GM12878 (cell line): ENCODE results near the gene SLC17A2. TPM values are rescaled to one million over a fixed set of nuclear protein-coding genes. Genes with fewer than 3 reads are reported as not detected.

ENCODE experiments used
- ATAC-seq: fragments of 200-7000 bp; cut with Tn5 transposase; 3 replicates; pipeline ENCODE4 v1.9.1; 2020; ENCODE audit warnings: mild to moderate bottlenecking, moderate library complexity
- Bru-seq: library from RNA; stranded (reverse); fragments of 400-500 nt; gene quantifications from one replicate; lab custom pipeline; 2021; lab: Mats Ljungman, UMichigan
- BruChase-seq, 2 experiments: library from RNA; stranded (reverse); fragments of 400-500 nt; gene quantifications; one replicate each; lab custom pipeline; 2021; lab: Mats Ljungman, UMichigan
- BruUV-seq: library from RNA; stranded (reverse); fragments of 400-500 nt; replicated peaks from 2 replicates; lab custom pipeline; 2021; lab: Mats Ljungman, UMichigan
- CTCF ChIA-PET: fragments of 300-600 bp; sonication (Branson Sonifier 250); formaldehyde crosslinking; extraction: SDS; loops from one replicate; lab custom pipeline; 2021; ENCODE audit warnings: inconsistent platforms; lab: Yijun Ruan, JAX
- POLR2A ChIA-PET: fragments of 350-600 bp; formaldehyde crosslinking; extraction: SDS; loops from one replicate; lab custom pipeline; 2021; ENCODE audit warnings: inconsistent platforms; lab: Charles Lee
- RAD21 ChIA-PET: fragments of 300-600 bp; sonication (Branson Sonifier 250); formaldehyde crosslinking; loops from one replicate; lab custom pipeline; 2023; ENCODE audit warnings: antibody characterized with exemption; ENCODE audit not compliant: unreplicated experiment; lab: Charles Lee
- SMC1A ChIA-PET: fragments of 300-600 bp; sonication (Branson Sonifier 250); formaldehyde crosslinking; loops from one replicate; lab custom pipeline; 2023; ENCODE audit not compliant: unreplicated experiment, uncharacterized antibody; lab: Charles Lee
- DNase-seq: peaks from one replicate; pipeline ENCODE4 v3.0.0-alpha.2; 2011; ENCODE audit warnings: low read depth, low spot score
- FAIRE-seq: peaks from 3 replicates; lab custom pipeline; 2011; peaks lifted over from hg19 to GRCh38; lab: Jason Lieb, UNC
- H2AFZ ChIP-seq: 2 replicates; pipeline ENCODE4 v1.6.0; 2011; ENCODE audit warnings: low read depth, low read length, control low read depth; ENCODE audit not compliant: control insufficient read depth
- H3K27ac ChIP-seq: 2 replicates; pipeline ENCODE4 v1.5.1; 2011; ENCODE audit warnings: control low read depth; ENCODE audit not compliant: control insufficient read depth, insufficient read depth
- H3K27me3 ChIP-seq, 2 experiments: replicated peaks in 1 of 2; 2 replicates each; pipeline versions ENCODE4 v1.6.0 to v1.6.1; 2011; ENCODE audit warnings: low read length in 1 of 2; ENCODE audit not compliant: control insufficient read depth in 2 of 2, insufficient read depth in 2 of 2
- H3K36me3 ChIP-seq, 2 experiments: 2 replicates each; pipeline ENCODE4 v1.5.1; 2011; ENCODE audit warnings: low read length in 1 of 2; ENCODE audit not compliant: control insufficient read depth in 2 of 2, insufficient read depth in 2 of 2
- H3K4me1 ChIP-seq: 2 replicates; pipeline ENCODE4 v1.6.1; 2011; ENCODE audit warnings: mild to moderate bottlenecking, low read length, moderate library complexity, mixed read lengths; ENCODE audit not compliant: control insufficient read depth, insufficient read depth
- H3K4me2 ChIP-seq: 2 replicates; pipeline ENCODE4 v1.6.0; 2011; ENCODE audit warnings: control low read depth; ENCODE audit not compliant: control insufficient read depth, insufficient read depth
- H3K4me3 ChIP-seq: fragments of 200-600 bp; sonication (generic); 2 replicates; pipeline ENCODE4 v1.5.1; 2016
- H3K79me2 ChIP-seq: 2 replicates; pipeline ENCODE4 v1.6.0; 2011; ENCODE audit warnings: low read length; ENCODE audit not compliant: control insufficient read depth, insufficient read depth
- H3K9ac ChIP-seq: 2 replicates; pipeline ENCODE4 v1.8.0; 2011; ENCODE audit warnings: low read length, control low read depth, mixed read lengths; ENCODE audit not compliant: control insufficient read depth, insufficient read depth
- H3K9me3 ChIP-seq: replicated peaks from 3 replicates; pipeline ENCODE4 v1.5.1; 2011; ENCODE audit warnings: mild to moderate bottlenecking, low read length; ENCODE audit not compliant: control insufficient read depth, insufficient read depth
- H4K20me1 ChIP-seq: 2 replicates; pipeline ENCODE4 v1.6.0; 2011; ENCODE audit not compliant: control insufficient read depth, insufficient read depth
- BACH1 ChIP-seq: fragments of 450-650 bp; IDR thresholded peaks from 2 replicates; pipeline ENCODE4 v1.6.1; 2017; ENCODE audit warnings: mild to moderate bottlenecking, borderline replicate concordance
- HCFC1 ChIP-seq: fragments of 150-350 bp; IDR thresholded peaks from 2 replicates; pipeline ENCODE4 v1.6.1; 2014; ENCODE audit warnings: low read length
- MYB ChIP-seq: fragments of 150-350 bp; IDR thresholded peaks from 2 replicates; pipeline ENCODE4 v1.6.1; 2014; ENCODE audit warnings: mild to moderate bottlenecking, low read depth, low read length, borderline replicate concordance
- RAD51 ChIP-seq: fragments of 450-650 bp; IDR thresholded peaks from 2 replicates; pipeline ENCODE4 v1.6.1; 2016; ENCODE audit warnings: moderate library complexity, mild to moderate bottlenecking, inconsistent platforms
- RCOR1 ChIP-seq: conservative IDR thresholded peaks from 2 replicates; pipeline ENCODE4 v1.6.1; 2012; ENCODE audit warnings: low read depth, low read length, improper control_type of control experiment
- TARDBP ChIP-seq: IDR thresholded peaks from 2 replicates; pipeline ENCODE4 v1.6.1; 2016; ENCODE audit warnings: borderline replicate concordance
- WGBS: methylation state at CpG from one replicate; pipeline ENCODE4 v1.1.6; 2016; ENCODE audit warnings: low lambda C conversion rate; ENCODE audit not compliant: insufficient replicate concordance, insufficient coverage; ENCODE audit errors: missing lambda C conversion rate; 5-methylcytosine and 5-hydroxymethylcytosine counted together
- in situ Hi-C: fragments of 300-500 bp; cut with MboI; formaldehyde crosslinking; loops from 9 replicates; pipeline ENCODE4 v1.14.3; 2018; ENCODE audit warnings: mixed read lengths
- intact Hi-C: fragments of 100-400 bp; cut with micrococcal nuclease; formaldehyde crosslinking; loops from one replicate; pipeline ENCODE4 v1.14.2; 2022; ENCODE audit not compliant: unreplicated experiment
- long read RNA-seq, 2 experiments: library from polyadenylated mRNA; unstranded; transcript quantifications; one replicate each; pipeline ENCODE4 v2.0.0, GENCODE V29; 2019 to 2020
- polyA minus RNA-seq, 3 experiments: library from RNA; depleted of rRNA, polyadenylated mRNA; stranded (reverse); fragments of >200 nt; gene quantifications; 2 replicates each; pipeline ENCODE4 v1.2.3, GENCODE V29; 2011
- polyA plus RNA-seq, 11 experiments: library from polyadenylated mRNA; depleted of rRNA in 4 of 11; unstranded in 6 of 11; stranded (reverse) in 5 of 11; fragments of >200 nt; fragmentation: Nextera tagmentation in 4 of 11; fragmentation: Illumina TruSeq in 1 of 11; extraction: Ambion mirVana in 4 of 11; extraction: Trizol in 1 of 11; gene quantifications; 1 replicate in 1 of 11; 2 replicates in 10 of 11; pipeline versions ENCODE4 v1.2.1 to v1.2.3, GENCODE V29; 2011 to 2016; ENCODE audit warnings: inconsistent platforms in 2 of 11, missing spikeins in 2 of 11, low read depth in 1 of 11
- total RNA-seq, 4 experiments: library from RNA; depleted of rRNA in 3 of 4; stranded (reverse); fragments of >200 nt in 3 of 4; fragmentation: Illumina TruSeq in 1 of 4; extraction: Trizol in 1 of 4; gene quantifications; 2 replicates each; pipeline versions ENCODE4 v1.2.1 to v1.2.3, GENCODE V29; 2013 to 2021
- TF ChIP-seq, protein P1 (sequence below): fragments of 450-650 bp; IDR thresholded peaks from 2 replicates; pipeline ENCODE4 v1.6.1; 2017; ENCODE audit warnings: mild to moderate bottlenecking, moderate library complexity
- TF ChIP-seq, protein P2 (sequence below): fragments of 450-650 bp; IDR thresholded peaks from 2 replicates; pipeline ENCODE4 v1.6.1; 2014; ENCODE audit warnings: mild to moderate bottlenecking
- TF ChIP-seq, protein P3 (sequence below): fragments of 450-650 bp; IDR thresholded peaks from 2 replicates; pipeline ENCODE4 v1.6.1; 2017; ENCODE audit warnings: mild to moderate bottlenecking, low read depth, inconsistent platforms; ENCODE audit not compliant: poor library complexity, severe bottlenecking

SLC17A2 gene, protein sequence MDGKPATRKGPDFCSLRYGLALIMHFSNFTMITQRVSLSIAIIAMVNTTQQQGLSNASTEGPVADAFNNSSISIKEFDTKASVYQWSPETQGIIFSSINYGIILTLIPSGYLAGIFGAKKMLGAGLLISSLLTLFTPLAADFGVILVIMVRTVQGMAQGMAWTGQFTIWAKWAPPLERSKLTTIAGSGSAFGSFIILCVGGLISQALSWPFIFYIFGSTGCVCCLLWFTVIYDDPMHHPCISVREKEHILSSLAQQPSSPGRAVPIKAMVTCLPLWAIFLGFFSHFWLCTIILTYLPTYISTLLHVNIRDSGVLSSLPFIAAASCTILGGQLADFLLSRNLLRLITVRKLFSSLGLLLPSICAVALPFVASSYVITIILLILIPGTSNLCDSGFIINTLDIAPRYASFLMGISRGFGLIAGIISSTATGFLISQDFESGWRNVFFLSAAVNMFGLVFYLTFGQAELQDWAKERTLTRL
- not detected in 2 replicates for total RNA-seq (2013; cell fraction: nucleolus; rRNA removed)
- total RNA-seq (2014; rRNA removed): not detected in 2 replicates
- not detected in 2 replicates for total RNA-seq (2014; rRNA removed; fragmentation: Illumina TruSeq; extraction: Trizol)
- not detected in 2 replicates for total RNA-seq (2021)
- not detected for polyA plus RNA-seq (2011; ENCODE audit: low read depth)
- polyA plus RNA-seq (2011; rRNA removed): not detected in 2 replicates
- not detected in 2 replicates for polyA plus RNA-seq (2011; cell fraction: cytosol; rRNA removed)
- polyA plus RNA-seq (2011; cell fraction: nucleus; rRNA removed): not detected in 2 replicates
- not detected in 2 replicates for polyA plus RNA-seq (2012)
- polyA plus RNA-seq (2014; fragmentation: Illumina TruSeq; extraction: Trizol): not detected in 2 replicates
- polyA plus RNA-seq (2014; fragmentation: Nextera tagmentation; extraction: Ambion mirVana): not detected
- polyA plus RNA-seq (2014; rRNA removed): not detected in 2 replicates
- not detected for polyA plus RNA-seq (2016; fragmentation: Nextera tagmentation; extraction: Ambion mirVana)
- polyA minus RNA-seq (2011; rRNA and poly(A)+ RNA removed): not detected in 2 replicates
- not detected in 2 replicates for polyA minus RNA-seq (2011; cell fraction: cytosol; rRNA and poly(A)+ RNA removed)
- not detected in 2 replicates for polyA minus RNA-seq (2011; cell fraction: nucleus; rRNA and poly(A)+ RNA removed)
- Bru-seq, nascent RNA: not detected
- percentile 6 among the genes with signal in this experiment for BruChase-seq, experiment 1, labeled RNA remaining after a 6-hour chase
- BruChase-seq, experiment 2, labeled RNA remaining after a 2-hour chase: percentile 11 among the genes with signal in this experiment
- long read RNA-seq, experiment 1: 0 reads
- long read RNA-seq, experiment 2, partial matches to known transcripts: 1 of 1 reads
- long read RNA-seq, experiment 2, other reads (novel, unspliced or antisense): 0 of 1 reads

DNA sequence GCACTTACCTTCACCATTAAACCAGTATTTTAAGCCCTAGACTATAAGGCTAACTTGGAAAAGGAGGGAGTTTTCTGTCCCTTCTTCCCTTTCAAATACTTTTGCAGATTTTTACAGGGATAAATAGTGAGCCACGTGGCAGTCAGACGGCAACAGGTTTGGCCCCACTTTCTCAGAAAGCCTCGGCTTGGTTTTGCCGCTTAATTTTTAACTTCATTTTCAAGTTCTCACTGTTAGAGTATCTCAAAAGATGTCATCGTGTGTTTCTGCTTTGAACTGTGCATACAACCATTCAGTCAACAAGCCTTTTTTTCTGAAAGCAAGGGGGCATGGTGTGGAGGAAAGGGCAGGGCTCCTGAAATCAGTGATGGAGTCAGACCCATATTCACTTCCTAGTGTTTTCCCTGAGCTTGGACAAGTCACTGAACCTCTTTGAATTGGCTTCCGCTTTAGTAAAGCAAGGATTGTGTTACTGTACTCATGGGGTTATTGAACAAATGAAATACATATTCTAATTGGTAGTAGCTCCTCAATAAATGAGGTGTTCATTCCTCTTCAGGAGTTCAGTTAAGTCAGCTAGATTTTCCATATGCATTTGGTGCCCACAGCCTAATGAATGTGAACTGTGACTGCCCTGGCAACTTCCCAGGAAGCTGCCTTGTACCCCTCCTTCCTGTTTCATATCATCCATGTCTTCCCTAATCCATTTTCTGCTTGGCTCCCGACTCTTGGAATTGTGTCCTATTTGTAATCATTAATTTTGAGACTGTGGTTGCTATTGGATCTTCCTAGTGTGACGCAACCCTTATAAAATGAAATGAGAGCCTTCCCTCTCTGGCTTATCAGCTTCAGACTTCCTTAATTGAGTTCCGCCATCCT is at the start of gene SLC17A2:
SLC17A2 (minus strand) TSS at position 160 of the 879 bp plus-strand sequence. CDS start 4,895 bp downstream, outside the sequence.
- in situ Hi-C loops (loop anchor here (25.0 kb wide), 1 partner anchor 668 kb away; no protein-coding TSS in a partner anchor), intact Hi-C loops (no loop called here)
- H3K9me3 ChIP-seq: no peaks in the 10 kb centered on the region
- ChIA-PET POLR2A (no interaction called here), CTCF (interaction anchor here (0.7 kb wide), 1 partner anchor 421 kb away, joined by 3 read pairs; no protein-coding TSS in a partner anchor), RAD21 (interaction anchor here (1.4 kb wide), 1 partner anchor 213 kb away, joined by 3 read pairs; no protein-coding TSS in a partner anchor), SMC1A (interaction anchor here (0.8 kb wide), 1 partner anchor 9 kb away, joined by 3 read pairs; no protein-coding TSS in a partner anchor)
- no peaks in the 10 kb centered on the region for H3K79me2 ChIP-seq
- no peak within 1 kb of the TSS for H2AFZ ChIP-seq
- no peak within 1 kb of the TSS for H3K27ac ChIP-seq
- H4K20me1 ChIP-seq: no peaks in the 10 kb centered on the region
- no peak within 1 kb of the TSS for H3K4me3 ChIP-seq
- no peaks in the 10 kb centered on the region; a peak in 1 of 4 replicates for H3K27me3 ChIP-seq
- WGBS: 60% methylated on average over 9 of the region's 9 CpGs
- no peaks in the 10 kb centered on the region for H3K36me3 ChIP-seq
- DNase-seq (no peak), ATAC-seq (no peak), FAIRE-seq (no peak)
- H3K4me1 ChIP-seq: no peaks in the 10 kb centered on the region
- BruUV-seq: no TSS peak
- H3K9ac ChIP-seq: no peak within 1 kb of the TSS
- H3K4me2 ChIP-seq: no peak within 1 kb of the TSS
- TF ChIP-seq, protein P1, sequence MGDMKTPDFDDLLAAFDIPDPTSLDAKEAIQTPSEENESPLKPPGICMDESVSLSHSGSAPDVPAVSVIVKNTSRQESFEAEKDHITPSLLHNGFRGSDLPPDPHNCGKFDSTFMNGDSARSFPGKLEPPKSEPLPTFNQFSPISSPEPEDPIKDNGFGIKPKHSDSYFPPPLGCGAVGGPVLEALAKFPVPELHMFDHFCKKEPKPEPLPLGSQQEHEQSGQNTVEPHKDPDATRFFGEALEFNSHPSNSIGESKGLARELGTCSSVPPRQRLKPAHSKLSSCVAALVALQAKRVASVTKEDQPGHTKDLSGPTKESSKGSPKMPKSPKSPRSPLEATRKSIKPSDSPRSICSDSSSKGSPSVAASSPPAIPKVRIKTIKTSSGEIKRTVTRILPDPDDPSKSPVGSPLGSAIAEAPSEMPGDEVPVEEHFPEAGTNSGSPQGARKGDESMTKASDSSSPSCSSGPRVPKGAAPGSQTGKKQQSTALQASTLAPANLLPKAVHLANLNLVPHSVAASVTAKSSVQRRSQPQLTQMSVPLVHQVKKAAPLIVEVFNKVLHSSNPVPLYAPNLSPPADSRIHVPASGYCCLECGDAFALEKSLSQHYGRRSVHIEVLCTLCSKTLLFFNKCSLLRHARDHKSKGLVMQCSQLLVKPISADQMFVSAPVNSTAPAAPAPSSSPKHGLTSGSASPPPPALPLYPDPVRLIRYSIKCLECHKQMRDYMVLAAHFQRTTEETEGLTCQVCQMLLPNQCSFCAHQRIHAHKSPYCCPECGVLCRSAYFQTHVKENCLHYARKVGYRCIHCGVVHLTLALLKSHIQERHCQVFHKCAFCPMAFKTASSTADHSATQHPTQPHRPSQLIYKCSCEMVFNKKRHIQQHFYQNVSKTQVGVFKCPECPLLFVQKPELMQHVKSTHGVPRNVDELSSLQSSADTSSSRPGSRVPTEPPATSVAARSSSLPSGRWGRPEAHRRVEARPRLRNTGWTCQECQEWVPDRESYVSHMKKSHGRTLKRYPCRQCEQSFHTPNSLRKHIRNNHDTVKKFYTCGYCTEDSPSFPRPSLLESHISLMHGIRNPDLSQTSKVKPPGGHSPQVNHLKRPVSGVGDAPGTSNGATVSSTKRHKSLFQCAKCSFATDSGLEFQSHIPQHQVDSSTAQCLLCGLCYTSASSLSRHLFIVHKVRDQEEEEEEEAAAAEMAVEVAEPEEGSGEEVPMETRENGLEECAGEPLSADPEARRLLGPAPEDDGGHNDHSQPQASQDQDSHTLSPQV: no peak
- TF ChIP-seq BACH1: no peak
- no peak for TF ChIP-seq MYB
- TF ChIP-seq, protein P2, sequence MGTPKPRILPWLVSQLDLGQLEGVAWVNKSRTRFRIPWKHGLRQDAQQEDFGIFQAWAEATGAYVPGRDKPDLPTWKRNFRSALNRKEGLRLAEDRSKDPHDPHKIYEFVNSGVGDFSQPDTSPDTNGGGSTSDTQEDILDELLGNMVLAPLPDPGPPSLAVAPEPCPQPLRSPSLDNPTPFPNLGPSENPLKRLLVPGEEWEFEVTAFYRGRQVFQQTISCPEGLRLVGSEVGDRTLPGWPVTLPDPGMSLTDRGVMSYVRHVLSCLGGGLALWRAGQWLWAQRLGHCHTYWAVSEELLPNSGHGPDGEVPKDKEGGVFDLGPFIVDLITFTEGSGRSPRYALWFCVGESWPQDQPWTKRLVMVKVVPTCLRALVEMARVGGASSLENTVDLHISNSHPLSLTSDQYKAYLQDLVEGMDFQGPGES: no peak
- TF ChIP-seq HCFC1: no peak
- no peak for TF ChIP-seq RCOR1
- TF ChIP-seq, protein P3, sequence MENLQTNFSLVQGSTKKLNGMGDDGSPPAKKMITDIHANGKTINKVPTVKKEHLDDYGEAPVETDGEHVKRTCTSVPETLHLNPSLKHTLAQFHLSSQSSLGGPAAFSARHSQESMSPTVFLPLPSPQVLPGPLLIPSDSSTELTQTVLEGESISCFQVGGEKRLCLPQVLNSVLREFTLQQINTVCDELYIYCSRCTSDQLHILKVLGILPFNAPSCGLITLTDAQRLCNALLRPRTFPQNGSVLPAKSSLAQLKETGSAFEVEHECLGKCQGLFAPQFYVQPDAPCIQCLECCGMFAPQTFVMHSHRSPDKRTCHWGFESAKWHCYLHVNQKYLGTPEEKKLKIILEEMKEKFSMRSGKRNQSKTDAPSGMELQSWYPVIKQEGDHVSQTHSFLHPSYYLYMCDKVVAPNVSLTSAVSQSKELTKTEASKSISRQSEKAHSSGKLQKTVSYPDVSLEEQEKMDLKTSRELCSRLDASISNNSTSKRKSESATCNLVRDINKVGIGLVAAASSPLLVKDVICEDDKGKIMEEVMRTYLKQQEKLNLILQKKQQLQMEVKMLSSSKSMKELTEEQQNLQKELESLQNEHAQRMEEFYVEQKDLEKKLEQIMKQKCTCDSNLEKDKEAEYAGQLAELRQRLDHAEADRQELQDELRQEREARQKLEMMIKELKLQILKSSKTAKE: no peak
- no peak for TF ChIP-seq RAD51
- no peak for TF ChIP-seq TARDBP
